GM19468 (cell line): ENCODE measurements around the gene DMRTA1.
"Not testable (repeated sequence)": the region's sequence is repeated elsewhere in the genome, so short reads cannot be mapped to it uniquely, and the experiment has no call there.

Source experiments
- ATAC-seq: cut with Tn5 transposase; IDR thresholded peaks from one replicate; pipeline ENCODE4 v1.9.1; 2021; ENCODE audit warnings: mild to moderate bottlenecking, moderate library complexity, moderate number of reproducible peaks; ENCODE audit not compliant: unreplicated experiment; ENCODE audit errors: extremely low read depth

The DMRTA1 gene

GRCh38 chr9:22446589-22446949, at the start of gene DMRTA1:
Gene DMRTA1 (plus strand): TSS chr9:22446824. CDS start chr9:22447066, 242 bp downstream.
- no peak for ATAC-seq

- ATAC-seq = no peak
Measured at GRCh38 chr9:22401671-22402070, 45.0 kb upstream of the DMRTA1 start.

- no peak for ATAC-seq
Measured at GRCh38 chr9:22405869-22406659, 40.6 kb upstream of the DMRTA1 start.

- no peak for ATAC-seq
Measured at GRCh38 chr9:22413884-22414283, 32.7 kb upstream of the DMRTA1 start.

- no peak for ATAC-seq
Measured at GRCh38 chr9:22415941-22416691, 30.5 kb upstream of the DMRTA1 start.

- no peak for ATAC-seq
Measured at GRCh38 chr9:22416692-22417060, 29.9 kb upstream of the DMRTA1 start.

- ATAC-seq = no peak
Measured at GRCh38 chr9:22423566-22423965, 23.1 kb upstream of the DMRTA1 start.

- no peak for ATAC-seq
Measured at GRCh38 chr9:22424616-22425015, 22.0 kb upstream of the DMRTA1 start.

- no peak for ATAC-seq
Measured at GRCh38 chr9:22425551-22425950, 21.1 kb upstream of the DMRTA1 start.

- no peak for ATAC-seq
Measured at GRCh38 chr9:22427226-22427880, 19.3 kb upstream of the DMRTA1 start.

- no peak for ATAC-seq
Measured at GRCh38 chr9:22433691-22434090, 12.9 kb upstream of the DMRTA1 start.

GRCh38 chr9:22435252-22435651, 11.4 kb upstream of the DMRTA1 start:
- ATAC-seq = not testable (repeated sequence)

- not testable (repeated sequence) for ATAC-seq
Measured at GRCh38 chr9:22437461-22438067, 9.1 kb upstream of the DMRTA1 start.

GRCh38 chr9:22440841-22441240, 5.8 kb upstream of the DMRTA1 start:
- no peak for ATAC-seq

GRCh38 chr9:22446950-22447617, 460 bp downstream of the DMRTA1 start:
- ATAC-seq = no peak

GRCh38 chr9:22447618-22448305, 1.1 kb downstream of the DMRTA1 start:
- no peak for ATAC-seq

- ATAC-seq = no peak
Measured at GRCh38 chr9:22449719-22450118, 3.1 kb downstream of the DMRTA1 start.

- peak; percentile 59 for ATAC-seq
Measured at GRCh38 chr9:22452415-22453010, 5.9 kb downstream of the DMRTA1 start.

- no peak for ATAC-seq
Measured at GRCh38 chr9:22454016-22454415, 7.4 kb downstream of the DMRTA1 start.
